CD14-positive monocyte (primary cell): ENCODE data around the gene ATP2C2. TPM values are rescaled to one million over a fixed set of nuclear protein-coding genes. Genes with fewer than 3 reads are reported as not detected.

ENCODE experiments used
- DNase-seq, 3 donors: peaks; one replicate each; pipeline ENCODE4 v3.0.0-alpha.2; 2011 to 2022
- H2AFZ ChIP-seq: 2 replicates; pipeline ENCODE4 v1.6.0; 2012; ENCODE audit warnings: mild to moderate bottlenecking, low read depth, low read length, inconsistent platforms; ENCODE audit not compliant: insufficient read depth, poor library complexity, severe bottlenecking
- H3K27ac ChIP-seq, 2 donors: 1 replicate in 1 of 2; 2 replicates in 1 of 2; pipeline ENCODE4 v1.5.1; 2012 to 2013; ENCODE audit warnings: low read length in 2 of 2, control low read depth in 1 of 2, inconsistent platforms in 1 of 2, low read depth in 1 of 2, mild to moderate bottlenecking in 1 of 2
- H3K27me3 ChIP-seq, 2 donors: one replicate each; pipeline versions ENCODE4 v1.6.0 to v1.6.1; 2011 to 2013; ENCODE audit warnings: low read length in 2 of 2; ENCODE audit not compliant: control insufficient read depth in 2 of 2, insufficient read depth in 2 of 2
- H3K36me3 ChIP-seq, 2 donors: replicated peaks in 1 of 2; 1 replicate in 1 of 2; 2 replicates in 1 of 2; pipeline versions ENCODE4 v1.5.1 to v1.6.1; 2012 to 2013; ENCODE audit warnings: low read length in 2 of 2, control low read depth in 1 of 2, inconsistent platforms in 1 of 2, mild to moderate bottlenecking in 1 of 2; ENCODE audit not compliant: insufficient read depth in 2 of 2, control insufficient read depth in 1 of 2
- H3K4me1 ChIP-seq, 2 donors: 1 replicate in 1 of 2; 2 replicates in 1 of 2; pipeline versions ENCODE4 v1.5.1 to v1.6.1; 2012 to 2013; ENCODE audit warnings: low read length in 2 of 2, control low read depth in 1 of 2, inconsistent platforms in 1 of 2, mild to moderate bottlenecking in 1 of 2, moderate library complexity in 1 of 2; ENCODE audit not compliant: insufficient read depth in 2 of 2, control insufficient read depth in 1 of 2
- H3K4me2 ChIP-seq: replicated peaks from 2 replicates; pipeline ENCODE3; 2012; ENCODE audit warnings: low read length, moderate library complexity, mild to moderate bottlenecking; ENCODE audit not compliant: poor library complexity, severe bottlenecking; ENCODE audit errors: extremely low read depth
- H3K4me3 ChIP-seq, 3 experiments: fragments of 200-600 bp in 1 of 3; sonication (generic) in 1 of 3; replicated peaks in 1 of 3; 1 replicate in 2 of 3; 2 replicates in 1 of 3; pipeline ENCODE4 v1.5.1; 2011 to 2013; ENCODE audit warnings: low read length in 3 of 3, mild to moderate bottlenecking in 3 of 3, control low read depth in 2 of 3, low read depth in 2 of 3, inconsistent platforms in 1 of 3, moderate library complexity in 1 of 3
- H3K79me2 ChIP-seq: 2 replicates; pipeline ENCODE4 v1.6.0; 2012; ENCODE audit warnings: mild to moderate bottlenecking, control low read depth, inconsistent platforms, low read length, moderate library complexity; ENCODE audit not compliant: insufficient read depth
- H3K9ac ChIP-seq: 2 replicates; pipeline ENCODE4 v1.6.0; 2017; ENCODE audit warnings: low read length, mild to moderate bottlenecking; ENCODE audit not compliant: insufficient read depth, poor library complexity, severe bottlenecking
- H3K9me3 ChIP-seq, 2 donors: replicated peaks in 1 of 2; 1 replicate in 1 of 2; 2 replicates in 1 of 2; pipeline versions ENCODE4 v1.5.1 to v1.6.1; 2012 to 2013; ENCODE audit warnings: low read length in 2 of 2, control low read depth in 1 of 2; ENCODE audit not compliant: control insufficient read depth in 1 of 2, insufficient read depth in 1 of 2
- H4K20me1 ChIP-seq: 2 replicates; pipeline ENCODE4 v1.6.0; 2012; ENCODE audit warnings: mild to moderate bottlenecking, low read length, control low read depth, moderate library complexity; ENCODE audit not compliant: insufficient read depth
- H3K27ac Mint-ChIP-seq, 7 donors: one replicate each; pipeline ENCODE4 v1.8.0; 2020; ENCODE audit warnings: mild to moderate bottlenecking in 7 of 7, mixed read lengths in 7 of 7, moderate library complexity in 6 of 7, inconsistent platforms in 2 of 7
- H3K27me3 Mint-ChIP-seq, 3 donors: one replicate each; pipeline ENCODE4 v1.8.0; 2021 to 2022; ENCODE audit warnings: low read depth in 3 of 3, mild to moderate bottlenecking in 3 of 3, mixed read lengths in 3 of 3, moderate library complexity in 3 of 3, inconsistent platforms in 1 of 3
- H3K36me3 Mint-ChIP-seq, 2 donors: one replicate each; pipeline ENCODE4 v1.8.0; 2020; ENCODE audit warnings: mixed read lengths in 2 of 2, inconsistent platforms in 1 of 2, mild to moderate bottlenecking in 1 of 2
- H3K4me1 Mint-ChIP-seq: one replicate; pipeline ENCODE4 v1.8.0; 2020; ENCODE audit warnings: mild to moderate bottlenecking, mixed read lengths
- H3K4me3 Mint-ChIP-seq, 2 donors: one replicate each; pipeline ENCODE4 v1.8.0; 2020; ENCODE audit warnings: mild to moderate bottlenecking in 2 of 2, mixed read lengths in 2 of 2, moderate library complexity in 1 of 2
- H3K9me3 Mint-ChIP-seq, 7 donors: one replicate each; pipeline ENCODE4 v1.8.0; 2020 to 2022; ENCODE audit warnings: mixed read lengths in 7 of 7, mild to moderate bottlenecking in 6 of 7, moderate library complexity in 6 of 7, inconsistent platforms in 2 of 7
- WGBS: methylation state at CpG from one replicate; pipeline ENCODE4 v1.1.5; 2013; ENCODE audit warnings: missing lambda C conversion rate; ENCODE audit not compliant: insufficient coverage; 5-methylcytosine and 5-hydroxymethylcytosine counted together
- intact Hi-C, 2 donors: fragments of 100-400 bp; cut with micrococcal nuclease; formaldehyde crosslinking; loops; one replicate each; pipeline versions ENCODE4 v1.15.0 to v1.15.1; 2023
- polyA plus RNA-seq, 3 donors: library from polyadenylated mRNA; depleted of rRNA in 1 of 3; unstranded in 2 of 3; stranded (reverse) in 1 of 3; fragments of 300-500 nt in 2 of 3; fragments of >200 nt in 1 of 3; fragmentation: Illumina TruSeq in 2 of 3; gene quantifications; 1 replicate in 2 of 3; 2 replicates in 1 of 3; pipeline ENCODE4 v1.2.3, GENCODE V29; 2012 to 2021
- TF ChIP-seq, protein P1 (sequence below): fragments of 200-600 bp; IDR thresholded peaks from one replicate; pipeline ENCODE4 v1.8.0; 2022; ENCODE audit warnings: antibody characterized with exemption, mild to moderate bottlenecking

ATP2C2 gene
- polyA plus RNA-seq, 3 donors: 0.05 TPM; not detected in 2

DNA sequence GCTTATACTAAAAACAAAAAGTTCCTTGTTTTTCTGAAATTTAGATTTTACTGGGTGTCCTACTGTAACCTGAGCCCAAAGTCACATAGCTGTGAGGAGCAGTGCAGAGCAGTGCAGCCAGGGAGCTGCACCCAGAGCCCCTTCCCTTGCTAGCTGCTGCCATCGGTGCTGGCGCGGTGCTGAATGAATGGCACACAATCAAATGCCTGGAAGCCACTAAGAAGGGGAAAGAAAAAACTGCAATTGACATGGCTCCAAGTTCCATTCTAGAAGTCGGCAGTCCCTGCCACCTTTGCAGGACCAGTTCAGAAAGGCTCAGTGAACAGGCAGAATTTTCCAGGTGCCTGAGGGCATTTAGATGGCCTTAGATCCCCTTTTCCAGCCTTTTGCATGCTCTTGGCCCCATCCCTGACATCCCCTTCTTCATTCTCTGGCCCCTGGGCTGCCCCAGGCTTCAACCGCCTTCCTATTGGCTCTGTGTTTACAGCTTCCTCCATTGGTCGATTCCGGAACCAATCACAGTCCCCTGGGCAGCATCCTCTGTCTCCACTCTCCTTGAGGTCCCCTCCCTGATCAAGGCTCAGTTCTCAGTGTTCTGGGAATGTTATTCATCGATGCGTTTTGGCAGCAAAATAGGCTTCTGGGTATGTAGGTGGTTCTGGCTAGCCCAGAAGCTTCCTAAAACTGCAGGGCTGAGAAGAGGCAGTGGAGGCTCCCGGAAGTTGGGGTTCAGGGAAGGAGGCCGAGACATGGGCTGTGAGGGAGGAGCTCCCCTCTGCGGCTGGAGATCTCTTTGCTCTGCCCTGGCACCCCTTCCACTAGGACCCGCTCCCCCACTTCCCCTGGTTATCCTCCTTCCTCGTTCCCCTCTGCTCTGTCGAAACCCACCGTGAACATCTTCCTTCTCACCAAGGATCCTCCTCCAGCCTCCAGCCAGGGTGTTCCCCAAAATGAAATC lies 37.9 kb downstream of the ATP2C2 start:
- no peak overlapping the region for H3K4me3 Mint-ChIP-seq
- Histone ChIP-seq H3K79me2 (no peaks in the 10 kb centered on the region), H3K9me3 (no peaks in the 10 kb centered on the region), H3K4me3 (no peak overlapping the region), H4K20me1 (no peaks in the 10 kb centered on the region), H3K36me3 (no peaks in the 10 kb centered on the region), H2AFZ (no peak overlapping the region), H3K27me3 (peaks cover 0 to 6% of the 10 kb centered on the region in 2 donors), H3K27ac (no peak overlapping the region), H3K4me1 (no peaks in the 10 kb centered on the region), H3K9ac (no peak overlapping the region), H3K4me2 (no peak overlapping the region)
- TF ChIP-seq, protein P1, sequence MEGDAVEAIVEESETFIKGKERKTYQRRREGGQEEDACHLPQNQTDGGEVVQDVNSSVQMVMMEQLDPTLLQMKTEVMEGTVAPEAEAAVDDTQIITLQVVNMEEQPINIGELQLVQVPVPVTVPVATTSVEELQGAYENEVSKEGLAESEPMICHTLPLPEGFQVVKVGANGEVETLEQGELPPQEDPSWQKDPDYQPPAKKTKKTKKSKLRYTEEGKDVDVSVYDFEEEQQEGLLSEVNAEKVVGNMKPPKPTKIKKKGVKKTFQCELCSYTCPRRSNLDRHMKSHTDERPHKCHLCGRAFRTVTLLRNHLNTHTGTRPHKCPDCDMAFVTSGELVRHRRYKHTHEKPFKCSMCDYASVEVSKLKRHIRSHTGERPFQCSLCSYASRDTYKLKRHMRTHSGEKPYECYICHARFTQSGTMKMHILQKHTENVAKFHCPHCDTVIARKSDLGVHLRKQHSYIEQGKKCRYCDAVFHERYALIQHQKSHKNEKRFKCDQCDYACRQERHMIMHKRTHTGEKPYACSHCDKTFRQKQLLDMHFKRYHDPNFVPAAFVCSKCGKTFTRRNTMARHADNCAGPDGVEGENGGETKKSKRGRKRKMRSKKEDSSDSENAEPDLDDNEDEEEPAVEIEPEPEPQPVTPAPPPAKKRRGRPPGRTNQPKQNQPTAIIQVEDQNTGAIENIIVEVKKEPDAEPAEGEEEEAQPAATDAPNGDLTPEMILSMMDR: no peak
- H3K4me1 Mint-ChIP-seq: no peaks in the 10 kb centered on the region
- 58% methylated on average over 10 of the region's 16 CpGs for WGBS
- peaks cover 0 to 3% (median 0%) of the 10 kb centered on the region in 7 donors for H3K9me3 Mint-ChIP-seq
- peaks cover 20 to 42% (median 32%) of the 10 kb centered on the region in 3 donors for H3K27me3 Mint-ChIP-seq
- intact Hi-C loops: no loop called here
- no peak overlapping the region for H3K27ac Mint-ChIP-seq
- no peaks in the 10 kb centered on the region for H3K36me3 Mint-ChIP-seq
- DNase-seq: no peak

DNA sequence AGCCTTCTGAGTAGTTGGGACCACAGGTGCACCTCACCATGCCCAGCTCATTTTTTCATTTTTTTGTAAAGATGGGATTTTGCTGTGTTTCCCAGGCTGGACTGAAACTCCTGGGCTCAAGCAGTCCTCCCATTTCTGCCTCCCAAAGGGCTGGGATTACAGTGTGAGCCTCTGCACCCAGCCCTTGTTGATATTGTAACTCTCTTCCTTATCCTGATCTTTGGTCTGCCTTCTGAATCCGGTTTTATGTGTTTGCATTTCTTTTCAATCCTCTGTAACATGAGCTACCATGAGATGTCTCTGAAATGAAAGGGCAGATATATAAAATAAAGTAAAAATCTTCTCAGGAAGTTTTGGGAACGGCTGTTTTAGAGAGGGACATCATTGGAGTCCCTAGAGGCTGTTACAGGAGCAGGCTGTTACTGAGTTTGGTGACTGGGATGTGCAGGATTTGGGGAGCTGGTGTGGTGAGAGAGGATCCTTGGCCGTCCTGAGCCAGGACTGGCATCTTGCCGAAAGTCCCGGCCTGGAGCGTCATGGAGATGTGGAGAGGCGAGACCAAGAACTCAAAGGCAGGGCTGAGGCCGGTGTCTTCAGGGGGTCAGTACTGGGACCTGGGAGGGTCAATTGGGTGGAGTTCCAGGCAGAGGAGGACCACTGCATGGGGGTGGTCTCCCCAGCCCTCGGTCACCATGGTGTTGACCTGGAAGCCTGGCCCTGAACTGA lies 39.4 kb downstream of the ATP2C2 start:
- H3K27me3 Mint-ChIP-seq: peaks cover 19 to 32% (median 27%) of the 10 kb centered on the region in 3 donors
- no peaks in the 10 kb centered on the region for H4K20me1 ChIP-seq
- H3K4me3 ChIP-seq: no peak overlapping the region
- TF ChIP-seq, protein P1: no peak
- no peak for DNase-seq
- no peak overlapping the region for H3K27ac Mint-ChIP-seq
- H3K79me2 ChIP-seq: no peaks in the 10 kb centered on the region
- H3K4me1 Mint-ChIP-seq: no peaks in the 10 kb centered on the region
- H3K36me3 Mint-ChIP-seq: no peaks in the 10 kb centered on the region
- H3K9me3 Mint-ChIP-seq: peaks cover 0 to 3% (median 0%) of the 10 kb centered on the region in 7 donors
- H2AFZ ChIP-seq: no peak overlapping the region
- no peaks in the 10 kb centered on the region for H3K9me3 ChIP-seq
- no peaks in the 10 kb centered on the region for H3K36me3 ChIP-seq
- 94% methylated on average over 8 of the region's 9 CpGs for WGBS
- H3K27me3 ChIP-seq: peaks cover 0 to 2% of the 10 kb centered on the region in 2 donors
- no peak overlapping the region for H3K4me3 Mint-ChIP-seq
- H3K4me1 ChIP-seq: no peaks in the 10 kb centered on the region
- no peak overlapping the region for H3K27ac ChIP-seq
- no peak overlapping the region for H3K4me2 ChIP-seq
- no peak overlapping the region for H3K9ac ChIP-seq
- intact Hi-C loops: no loop called here
